HEK293 (cell line): Measurements from ENCODE around the gene PPP4R4.

Source experiments
- CTCF ChIA-PET: fragments of 350-600 bp; formaldehyde crosslinking; extraction: SDS; loops from one replicate; lab custom pipeline; 2021; ENCODE audit warnings: antibody characterized with exemption; lab: Yijun Ruan, JAX
- POLR2A ChIA-PET: fragments of 300-600 bp; formaldehyde crosslinking; extraction: SDS; loops from one replicate; lab custom pipeline; 2020; ENCODE audit warnings: antibody characterized with exemption, inconsistent platforms; lab: Yijun Ruan, JAX
- H3K27ac ChIP-seq: fragments of 200-500 bp; sonication (Bioruptor generic); 2 replicates; pipeline ENCODE4 v1.5.1; 2014; ENCODE audit warnings: low read depth, low read length, control low read depth, inconsistent platforms; ENCODE audit errors: extremely low read depth
- H3K36me3 ChIP-seq, 2 experiments: fragments of 200-500 bp in 1 of 2; sonication (Bioruptor generic) in 1 of 2; 1 replicate in 1 of 2; 2 replicates in 1 of 2; pipeline ENCODE4 v1.5.1; 2014 to 2017; ENCODE audit warnings: inconsistent platforms in 2 of 2, low read length in 2 of 2; ENCODE audit not compliant: control insufficient read depth in 2 of 2, insufficient read depth in 1 of 2
- H3K4me1 ChIP-seq: fragments of 200-500 bp; sonication (Bioruptor generic); 2 replicates; pipeline ENCODE4 v1.5.1; 2014; ENCODE audit warnings: mild to moderate bottlenecking, low read length, inconsistent platforms; ENCODE audit not compliant: control insufficient read depth, insufficient read depth
- H3K4me3 ChIP-seq: 2 replicates; pipeline ENCODE4 v1.5.1; 2011; ENCODE audit warnings: low read depth, mild to moderate bottlenecking, control low read depth, low read length, moderate library complexity
- H3K9me3 ChIP-seq: fragments of 200-500 bp; sonication (Bioruptor generic); 2 replicates; pipeline ENCODE4 v1.5.1; 2014; ENCODE audit warnings: low read depth, low read length, inconsistent platforms; ENCODE audit not compliant: control insufficient read depth, insufficient read depth
- GLI2 ChIP-seq: fragments of 450-650 bp; formaldehyde crosslinking; IDR thresholded peaks from 2 replicates; pipeline ENCODE4; 2017; ENCODE audit warnings: missing biosample characterization, missing genetic modification characterization, low read depth, borderline replicate concordance
- KLF16 ChIP-seq: fragments of 450-650 bp; formaldehyde crosslinking; IDR thresholded peaks from 2 replicates; pipeline ENCODE4 v1.5.1; 2017; ENCODE audit warnings: missing biosample characterization, missing genetic modification characterization
- KLF7 ChIP-seq: fragments of 450-650 bp; formaldehyde crosslinking; IDR thresholded peaks from 2 replicates; pipeline ENCODE4 v1.5.1; 2016; ENCODE audit warnings: missing biosample characterization, missing genetic modification characterization, borderline replicate concordance
- OVOL3 ChIP-seq: fragments of 450-650 bp; formaldehyde crosslinking; IDR thresholded peaks from 2 replicates; pipeline ENCODE4 v1.5.1; 2016; ENCODE audit warnings: missing biosample characterization, missing genetic modification characterization
- SETDB1 ChIP-seq: IDR thresholded peaks from one replicate; pipeline ENCODE4 v1.6.1; 2017; ENCODE audit warnings: mild to moderate bottlenecking, low read length, moderate library complexity, mixed read lengths; ENCODE audit not compliant: insufficient read length
- ZBTB7A ChIP-seq: fragments of 450-650 bp; formaldehyde crosslinking; IDR thresholded peaks from 2 replicates; pipeline ENCODE4 v1.5.1; 2016; ENCODE audit warnings: low read depth, missing biosample characterization, missing genetic modification characterization
- ZEB2 ChIP-seq: fragments of 450-650 bp; formaldehyde crosslinking; IDR thresholded peaks from 2 replicates; pipeline ENCODE4 v1.5.1; 2016; ENCODE audit warnings: missing biosample characterization, missing genetic modification characterization
- ZFP3 ChIP-seq: fragments of 450-650 bp; formaldehyde crosslinking; IDR thresholded peaks from 2 replicates; pipeline ENCODE4 v1.5.1; 2016; ENCODE audit warnings: low read depth, missing biosample characterization, missing genetic modification characterization
- ZNF133 ChIP-seq: fragments of 450-650 bp; formaldehyde crosslinking; IDR thresholded peaks from 2 replicates; pipeline ENCODE4 v1.5.1; 2016; ENCODE audit warnings: missing biosample characterization, missing genetic modification characterization
- ZNF16 ChIP-seq: fragments of 450-650 bp; formaldehyde crosslinking; IDR thresholded peaks from 2 replicates; pipeline ENCODE4 v1.5.1; 2016; ENCODE audit warnings: low read depth, missing biosample characterization, missing genetic modification characterization
- ZNF214 ChIP-seq: fragments of 450-650 bp; formaldehyde crosslinking; IDR thresholded peaks from 2 replicates; pipeline ENCODE4 v1.5.1; 2017; ENCODE audit warnings: missing biosample characterization, mild to moderate bottlenecking, missing genetic modification characterization, borderline replicate concordance
- ZNF335 ChIP-seq: fragments of 450-650 bp; formaldehyde crosslinking; conservative IDR thresholded peaks from 2 replicates; pipeline ENCODE4 v1.5.1; 2016; ENCODE audit warnings: missing biosample characterization, missing genetic modification characterization
- ZNF366 ChIP-seq: fragments of 450-650 bp; formaldehyde crosslinking; conservative IDR thresholded peaks from 2 replicates; pipeline ENCODE4 v1.5.1; 2016; ENCODE audit warnings: missing biosample characterization, missing genetic modification characterization
- ZNF391 ChIP-seq: fragments of 450-650 bp; formaldehyde crosslinking; IDR thresholded peaks from 2 replicates; pipeline ENCODE4 v1.5.1; 2016; ENCODE audit warnings: low read depth, missing biosample characterization, missing genetic modification characterization, borderline replicate concordance
- ZNF416 ChIP-seq: fragments of 450-650 bp; formaldehyde crosslinking; IDR thresholded peaks from 2 replicates; pipeline ENCODE4 v1.5.1; 2016; ENCODE audit warnings: missing biosample characterization, missing genetic modification characterization
- ZNF48 ChIP-seq: fragments of 450-650 bp; formaldehyde crosslinking; IDR thresholded peaks from 2 replicates; pipeline ENCODE4 v1.5.1; 2016; ENCODE audit warnings: missing biosample characterization, missing genetic modification characterization
- ZNF501 ChIP-seq: fragments of 450-650 bp; formaldehyde crosslinking; IDR thresholded peaks from 2 replicates; pipeline ENCODE4 v1.5.1; 2016; ENCODE audit warnings: missing biosample characterization, missing genetic modification characterization
- ZNF544 ChIP-seq: fragments of 450-650 bp; formaldehyde crosslinking; IDR thresholded peaks from 2 replicates; pipeline ENCODE4 v1.5.0; 2017; ENCODE audit warnings: missing biosample characterization, missing genetic modification characterization
- ZNF585B ChIP-seq: fragments of 450-650 bp; formaldehyde crosslinking; IDR thresholded peaks from 2 replicates; pipeline ENCODE4 v1.5.1; 2016; ENCODE audit warnings: missing biosample characterization, missing genetic modification characterization
- ZNF660 ChIP-seq: fragments of 450-650 bp; IDR thresholded peaks from 2 replicates; pipeline ENCODE4 v1.5.1; 2018; ENCODE audit warnings: missing biosample characterization, mild to moderate bottlenecking, missing genetic modification characterization
- ZNF830 ChIP-seq: fragments of 450-650 bp; IDR thresholded peaks from 2 replicates; pipeline ENCODE4 v1.5.0; 2018; ENCODE audit warnings: missing biosample characterization, missing genetic modification characterization, low read depth, mild to moderate bottlenecking, moderate library complexity
- ZNF843 ChIP-seq: fragments of 450-650 bp; formaldehyde crosslinking; IDR thresholded peaks from 2 replicates; pipeline ENCODE4 v1.5.1; 2016; ENCODE audit warnings: missing biosample characterization, missing genetic modification characterization
- ZSCAN23 ChIP-seq: fragments of 450-650 bp; formaldehyde crosslinking; IDR thresholded peaks from 2 replicates; pipeline ENCODE4 v1.5.1; 2016; ENCODE audit warnings: missing biosample characterization, missing genetic modification characterization
- TF ChIP-seq, protein P1 (sequence below): fragments of 450-650 bp; formaldehyde crosslinking; IDR thresholded peaks from 2 replicates; pipeline ENCODE4 v1.5.1; 2017; ENCODE audit warnings: missing biosample characterization, mild to moderate bottlenecking, missing genetic modification characterization, moderate library complexity
- TF ChIP-seq, protein P2 (sequence below): fragments of 450-650 bp; formaldehyde crosslinking; IDR thresholded peaks from 2 replicates; pipeline ENCODE4 v1.5.1; 2016; ENCODE audit warnings: missing biosample characterization, missing genetic modification characterization
- TF ChIP-seq, protein P3 (sequence below): fragments of 450-650 bp; formaldehyde crosslinking; IDR thresholded peaks from 2 replicates; pipeline ENCODE4; 2016; ENCODE audit warnings: missing biosample characterization, missing genetic modification characterization

Gene PPP4R4

DNA sequence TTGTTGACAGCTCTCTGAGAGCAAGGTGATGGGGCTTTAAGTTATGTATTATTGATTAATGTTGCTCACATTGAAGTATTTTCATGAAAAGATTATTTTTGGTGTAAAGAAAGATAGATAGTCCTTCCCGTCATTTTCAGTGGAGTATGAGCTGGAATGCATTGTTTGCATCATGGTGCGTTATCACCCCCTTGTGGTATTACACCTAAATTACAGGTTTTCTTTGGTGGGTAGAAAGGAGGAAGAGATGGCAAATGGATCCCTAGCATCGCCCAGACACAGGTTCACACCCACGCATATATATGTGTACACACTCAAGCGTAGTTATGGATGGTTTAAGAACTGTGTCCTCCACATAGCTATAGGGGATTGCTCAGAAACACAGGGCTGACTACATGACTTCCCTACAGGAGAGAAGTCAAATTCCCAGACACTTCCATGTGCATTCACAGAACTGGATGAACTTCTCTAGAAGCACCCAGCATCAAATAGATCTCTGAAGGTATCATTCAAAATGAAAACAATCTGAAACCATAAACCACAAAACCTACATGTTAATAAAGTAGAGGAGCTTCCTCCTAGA lies 133.4 kb downstream of the PPP4R4 start:
- H3K27ac ChIP-seq = no peak overlapping the region
- POLR2A ChIA-PET = no interaction called here
- H3K36me3 ChIP-seq = no peaks in the 10 kb centered on the region
- H3K4me1 ChIP-seq = no peaks in the 10 kb centered on the region
- H3K4me3 ChIP-seq = no peak overlapping the region
- CTCF ChIA-PET = interaction anchor here (0.7 to 1.2 kb wide), 5 partner anchors 17 to 752 kb away, joined by 3 read pairs; no protein-coding TSS in a partner anchor
- no peaks in the 10 kb centered on the region for H3K9me3 ChIP-seq
- TF ChIP-seq KLF7 (no peak), ZNF214 (tag by site-specific recombination) (no peak), ZNF544 (tag by site-specific recombination) (no peak)
- TF ChIP-seq, protein P1, sequence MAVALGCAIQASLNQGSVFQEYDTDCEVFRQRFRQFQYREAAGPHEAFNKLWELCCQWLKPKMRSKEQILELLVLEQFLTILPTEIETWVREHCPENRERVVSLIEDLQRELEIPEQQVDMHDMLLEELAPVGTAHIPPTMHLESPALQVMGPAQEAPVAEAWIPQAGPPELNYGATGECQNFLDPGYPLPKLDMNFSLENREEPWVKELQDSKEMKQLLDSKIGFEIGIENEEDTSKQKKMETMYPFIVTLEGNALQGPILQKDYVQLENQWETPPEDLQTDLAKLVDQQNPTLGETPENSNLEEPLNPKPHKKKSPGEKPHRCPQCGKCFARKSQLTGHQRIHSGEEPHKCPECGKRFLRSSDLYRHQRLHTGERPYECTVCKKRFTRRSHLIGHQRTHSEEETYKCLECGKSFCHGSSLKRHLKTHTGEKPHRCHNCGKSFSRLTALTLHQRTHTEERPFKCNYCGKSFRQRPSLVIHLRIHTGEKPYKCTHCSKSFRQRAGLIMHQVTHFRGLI (tag by site-specific recombination) = no peak

DNA sequence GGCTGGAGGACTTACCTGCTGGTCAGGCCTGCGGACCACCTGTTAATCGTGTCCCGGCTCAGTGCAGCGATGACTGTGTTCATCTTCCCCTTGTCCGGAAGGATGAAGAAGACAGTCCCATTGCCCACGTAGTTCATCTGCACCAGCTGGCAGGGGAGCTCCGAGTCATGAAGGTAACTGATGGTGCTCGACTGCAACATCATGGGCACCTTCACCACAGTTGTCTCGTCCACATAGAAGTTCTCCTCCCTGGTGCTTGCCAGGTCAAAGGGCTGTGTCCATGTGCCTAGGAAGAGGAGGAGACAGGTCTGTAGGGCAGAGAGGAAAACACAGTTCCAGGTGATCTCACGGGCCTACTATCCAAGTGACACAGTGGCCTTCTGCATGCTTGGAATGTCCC lies 135.6 kb downstream of the PPP4R4 start:
- ChIA-PET CTCF (interaction anchor here (0.9 kb wide), 1 partner anchor 370 kb away, joined by 3 read pairs; no protein-coding TSS in a partner anchor), POLR2A (no interaction called here)
- no peak overlapping the region for H3K27ac ChIP-seq
- no peaks in the 10 kb centered on the region for H3K9me3 ChIP-seq
- no peaks in the 10 kb centered on the region for H3K36me3 ChIP-seq
- H3K4me3 ChIP-seq = no peak overlapping the region
- TF ChIP-seq ZEB2 (tag by site-specific recombination) (no peak), ZNF843 (tag by site-specific recombination) (no peak), ZNF16 (tag by site-specific recombination) (no peak), ZNF660 (no peak), ZNF585B (tag by site-specific recombination) (no peak), ZFP3 (no peak), OVOL3 (tag by site-specific recombination) (no peak), ZNF501 (tag by site-specific recombination) (no peak), ZNF335 (tag by site-specific recombination) (no peak), ZNF133 (tag by site-specific recombination) (no peak), ZBTB7A (tag by site-specific recombination) (no peak), ZNF366 (no peak), ZNF416 (tag by site-specific recombination) (no peak), ZNF830 (no peak)
- TF ChIP-seq, protein P1 (tag by site-specific recombination) = no peak
- no peaks in the 10 kb centered on the region for H3K4me1 ChIP-seq

DNA sequence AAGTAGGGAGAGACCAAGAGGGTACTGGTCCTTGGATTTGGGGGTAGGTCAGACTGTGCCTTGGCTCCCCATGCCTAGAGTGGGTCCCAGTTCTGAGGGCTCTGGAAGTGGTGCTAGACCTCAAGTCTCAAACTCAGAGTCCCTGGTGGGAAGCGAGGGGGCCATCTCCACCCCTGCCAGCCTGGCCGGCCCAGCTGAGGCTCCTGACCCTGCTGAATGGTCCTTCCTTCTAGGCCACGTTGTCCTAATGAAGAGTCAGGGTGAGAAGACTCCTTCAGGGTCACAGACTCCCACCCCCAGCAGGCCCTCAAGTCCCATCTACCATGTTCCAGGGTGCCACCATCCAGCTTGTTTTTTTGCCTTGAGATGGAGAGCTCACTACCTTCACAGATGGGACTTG lies 136.1 kb downstream of the PPP4R4 start:
- H3K27ac ChIP-seq = no peak overlapping the region
- POLR2A ChIA-PET = no interaction called here
- CTCF ChIA-PET = interaction anchor here (0.9 kb wide), 1 partner anchor 370 kb away, joined by 3 read pairs; no protein-coding TSS in a partner anchor
- TF ChIP-seq, protein P2, sequence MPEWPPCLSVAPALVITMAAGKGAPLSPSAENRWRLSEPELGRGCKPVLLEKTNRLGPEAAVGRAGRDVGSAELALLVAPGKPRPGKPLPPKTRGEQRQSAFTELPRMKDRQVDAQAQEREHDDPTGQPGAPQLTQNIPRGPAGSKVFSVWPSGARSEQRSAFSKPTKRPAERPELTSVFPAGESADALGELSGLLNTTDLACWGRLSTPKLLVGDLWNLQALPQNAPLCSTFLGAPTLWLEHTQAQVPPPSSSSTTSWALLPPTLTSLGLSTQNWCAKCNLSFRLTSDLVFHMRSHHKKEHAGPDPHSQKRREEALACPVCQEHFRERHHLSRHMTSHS (tag by site-specific recombination) = no peak
- TF ChIP-seq KLF16 (tag by site-specific recombination) (no peak), ZSCAN23 (tag by site-specific recombination) (no peak), GLI2 (no peak), SETDB1 (no peak), ZNF391 (no peak), ZNF843 (tag by site-specific recombination) (no peak), ZNF48 (no peak)
- TF ChIP-seq, protein P3, sequence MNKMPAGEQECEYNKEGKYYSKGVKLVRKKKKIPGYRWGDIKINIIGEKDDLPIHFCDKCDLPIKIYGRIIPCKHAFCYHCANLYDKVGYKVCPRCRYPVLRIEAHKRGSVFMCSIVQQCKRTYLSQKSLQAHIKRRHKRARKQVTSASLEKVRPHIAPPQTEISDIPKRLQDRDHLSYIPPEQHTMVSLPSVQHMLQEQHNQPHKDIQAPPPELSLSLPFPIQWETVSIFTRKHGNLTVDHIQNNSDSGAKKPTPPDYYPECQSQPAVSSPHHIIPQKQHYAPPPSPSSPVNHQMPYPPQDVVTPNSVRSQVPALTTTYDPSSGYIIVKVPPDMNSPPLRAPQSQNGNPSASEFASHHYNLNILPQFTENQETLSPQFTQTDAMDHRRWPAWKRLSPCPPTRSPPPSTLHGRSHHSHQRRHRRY (tag by site-specific recombination) = no peak
- no peaks in the 10 kb centered on the region for H3K9me3 ChIP-seq
- H3K4me3 ChIP-seq = no peak overlapping the region
- no peaks in the 10 kb centered on the region for H3K4me1 ChIP-seq
- no peaks in the 10 kb centered on the region for H3K36me3 ChIP-seq
